ENCODE results near the gene WDR7. TPM values are rescaled to one million over a fixed set of nuclear protein-coding genes. Genes with fewer than 3 reads are reported as not detected.

The WDR7 gene
- total RNA-seq, 1 donor from 2014 or later, result 29.3 TPM

- Histone ChIP-seq H3K27me3 (ENCODE audit: low read depth) (no peaks in the 10 kb centered on the region), H3K4me3 (no peak overlapping the region), H3K36me3 (no peaks in the 10 kb centered on the region), H3K4me1 (peaks cover 21% of the 10 kb centered on the region), H3K9me3 (replicated peaks) (no peaks in the 10 kb centered on the region), H3K27ac (replicated peaks) (no peak overlapping the region)
- no peak for TF ChIP-seq CTCF (IDR thresholded peaks at IDR 0.05; ENCODE audit: borderline replicate concordance)
- intact Hi-C loops (cut with micrococcal nuclease), result no loop called here
- DNase-seq, result no peak
Measured at GRCh38 chr18:56980151-56980550, 329.0 kb downstream of the WDR7 start.

- H3K4me1 ChIP-seq, result peaks cover 30% of the 10 kb centered on the region
- H3K4me3 ChIP-seq, result no peak overlapping the region
- no peak overlapping the region for H3K27ac ChIP-seq (replicated peaks)
- intact Hi-C loops (cut with micrococcal nuclease), result no loop called here
- no peaks in the 10 kb centered on the region for H3K9me3 ChIP-seq (replicated peaks)
- H3K36me3 ChIP-seq, result no peaks in the 10 kb centered on the region
- TF ChIP-seq CTCF (IDR thresholded peaks at IDR 0.05; ENCODE audit: borderline replicate concordance), result no peak
- H3K27me3 ChIP-seq (ENCODE audit: low read depth), result no peaks in the 10 kb centered on the region
- no peak for DNase-seq
Measured at GRCh38 chr18:56982766-56983165, 331.6 kb downstream of the WDR7 start.

GRCh38 chr18:56983275-56983992 is 332.3 kb downstream of the WDR7 start:
- TF ChIP-seq CTCF (IDR thresholded peaks at IDR 0.05; ENCODE audit: borderline replicate concordance), result no peak
- Histone ChIP-seq H3K4me1 (peaks cover 30% of the 10 kb centered on the region), H3K27ac (replicated peaks) (no peak overlapping the region), H3K36me3 (no peaks in the 10 kb centered on the region), H3K4me3 (no peak overlapping the region), H3K9me3 (replicated peaks) (no peaks in the 10 kb centered on the region), H3K27me3 (ENCODE audit: low read depth) (no peaks in the 10 kb centered on the region)
- DNase-seq, result no peak
- intact Hi-C loops (cut with micrococcal nuclease), result no loop called here

GRCh38 chr18:56984731-56985130 is 333.6 kb downstream of the WDR7 start:
- Histone ChIP-seq H3K27me3 (ENCODE audit: low read depth) (no peaks in the 10 kb centered on the region), H3K27ac (replicated peaks) (no peak overlapping the region), H3K9me3 (replicated peaks) (no peaks in the 10 kb centered on the region), H3K4me3 (no peak overlapping the region), H3K36me3 (no peaks in the 10 kb centered on the region), H3K4me1 (peaks cover 30% of the 10 kb centered on the region)
- intact Hi-C loops (cut with micrococcal nuclease), result no loop called here
- no peak for DNase-seq
- TF ChIP-seq CTCF (IDR thresholded peaks at IDR 0.05; ENCODE audit: borderline replicate concordance), result no peak

GRCh38 chr18:56986829-56987228 is 335.7 kb downstream of the WDR7 start:
- Histone ChIP-seq H3K4me3 (no peak overlapping the region), H3K36me3 (no peaks in the 10 kb centered on the region), H3K27ac (replicated peaks) (no peak overlapping the region), H3K9me3 (replicated peaks) (no peaks in the 10 kb centered on the region), H3K27me3 (ENCODE audit: low read depth) (no peaks in the 10 kb centered on the region), H3K4me1 (peaks cover 20% of the 10 kb centered on the region)
- no peak for DNase-seq
- intact Hi-C loops (cut with micrococcal nuclease), result no loop called here
- TF ChIP-seq CTCF (IDR thresholded peaks at IDR 0.05; ENCODE audit: borderline replicate concordance), result no peak

All from left ventricle myocardium inferior (tissue), 1 donor.